ENCODE measurements around the gene SNPH. TPM values are rescaled to one million over a fixed set of nuclear protein-coding genes. Genes with fewer than 3 reads are reported as not detected.

The SNPH gene
- total RNA-seq, 4 donors from 2014 or later: 9.3 to 16.2 (median 13.6) TPM

- Histone ChIP-seq H3K27ac (peak overlapping the region in 2 of 3 donors; percentile 65 to 75), H3K36me3 (no peaks in the 10 kb centered on the region), H3K27me3 (no peaks in the 10 kb centered on the region), H3K9me3 (no peaks in the 10 kb centered on the region), H3K4me3 (replicated peaks in 1 of 3) (peak overlapping the region in 2 of 3 donors; percentile 22 to 75), H3K4me1 (peaks cover 7 to 8% of the 10 kb centered on the region in 2 donors)
- no peak for DNase-seq
- WGBS, 2 donors: 94% methylated on average over 4 of the region's 4 CpGs
- intact Hi-C loops (cut with DNase I): no loop called here
- TF ChIP-seq CTCF (IDR thresholded peaks at IDR 0.05): no peak
- no peak for TF ChIP-seq POLR2A (IDR thresholded peaks at IDR 0.05)
Observed at GRCh38 chr20:1265226-1265915, 723 bp upstream of the SNPH start.

GRCh38 chr20:1265916-1266166 is 253 bp upstream of the SNPH start:
- no peak for DNase-seq
- TF ChIP-seq CTCF (IDR thresholded peaks at IDR 0.05) (no peak), POLR2A (IDR thresholded peaks at IDR 0.05) (no peak)

DNA sequence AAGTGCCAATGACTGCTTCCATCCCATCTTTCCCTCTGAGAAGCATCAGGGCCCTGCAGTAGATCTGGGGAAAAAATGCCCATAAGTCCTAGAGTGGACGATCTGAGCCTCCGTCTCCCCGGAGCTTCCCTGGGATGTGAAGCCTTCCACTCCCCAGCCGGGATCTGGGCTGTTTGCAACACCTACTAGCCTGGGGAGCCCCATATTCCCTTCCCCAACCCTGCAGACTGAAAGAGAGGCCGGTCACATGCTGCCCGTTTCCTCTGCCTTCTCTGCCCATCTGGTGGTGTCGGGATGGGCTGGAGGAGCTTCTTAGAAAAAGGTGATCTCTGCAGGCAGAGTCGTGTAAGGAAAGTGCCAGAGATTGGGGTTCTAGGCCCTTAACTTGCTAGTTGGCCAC is 1.1 kb downstream of the SNPH start:
- TF ChIP-seq POLR2A (IDR thresholded peaks at IDR 0.05): no peak
- TF ChIP-seq CTCF (IDR thresholded peaks at IDR 0.05): no peak
- DNase-seq: no peak
- Histone ChIP-seq H3K9me3 (no peaks in the 10 kb centered on the region), H3K27me3 (no peaks in the 10 kb centered on the region), H3K4me1 (peaks cover 7 to 8% of the 10 kb centered on the region in 2 donors), H3K4me3 (replicated peaks in 1 of 3) (peak overlapping the region in 2 of 3 donors; percentile 75 to 85), H3K27ac (peak overlapping the region in 1 of 3 donors; percentile 65), H3K36me3 (no peaks in the 10 kb centered on the region)
- WGBS, 2 donors: 82 to 87% methylated on average over 8 of the region's 8 CpGs
- intact Hi-C loops (cut with DNase I): no loop called here

More at GRCh38 chr20:1265916-1266166, 253 bp upstream of the SNPH start:
- Histone ChIP-seq H3K4me3 (replicated peaks in 1 of 3) (peak overlapping the region; percentile 22 to 85 (median 75)), H3K4me1 (peaks cover 7 to 8% of the 10 kb centered on the region in 2 donors), H3K27me3 (no peaks in the 10 kb centered on the region), H3K9me3 (no peaks in the 10 kb centered on the region), H3K27ac (peak overlapping the region; percentile 46 to 75 (median 65)), H3K36me3 (no peaks in the 10 kb centered on the region)
- 0 to 3% methylated on average over 10 of the region's 10 CpGs for WGBS, 2 donors
- intact Hi-C loops (cut with DNase I): no loop called here

- intact Hi-C loops (cut with DNase I): no loop called here
- peaks cover 11 to 12% of the 10 kb centered on the region in 2 donors for H3K4me1 ChIP-seq
- 83 to 98% methylated on average over 3 of the region's 3 CpGs for WGBS, 2 donors
- H3K36me3 ChIP-seq: no peaks in the 10 kb centered on the region
- DNase-seq: no peak
- H3K27me3 ChIP-seq: no peaks in the 10 kb centered on the region
- no peak for TF ChIP-seq CTCF (IDR thresholded peaks at IDR 0.05)
- no peak for TF ChIP-seq POLR2A (IDR thresholded peaks at IDR 0.05)
- no peak overlapping the region for H3K4me3 ChIP-seq (replicated peaks in 1 of 3)
- no peaks in the 10 kb centered on the region for H3K9me3 ChIP-seq
- H3K27ac ChIP-seq: no peak overlapping the region
Observed at GRCh38 chr20:1267809-1268374, 1.8 kb downstream of the SNPH start.

DNA sequence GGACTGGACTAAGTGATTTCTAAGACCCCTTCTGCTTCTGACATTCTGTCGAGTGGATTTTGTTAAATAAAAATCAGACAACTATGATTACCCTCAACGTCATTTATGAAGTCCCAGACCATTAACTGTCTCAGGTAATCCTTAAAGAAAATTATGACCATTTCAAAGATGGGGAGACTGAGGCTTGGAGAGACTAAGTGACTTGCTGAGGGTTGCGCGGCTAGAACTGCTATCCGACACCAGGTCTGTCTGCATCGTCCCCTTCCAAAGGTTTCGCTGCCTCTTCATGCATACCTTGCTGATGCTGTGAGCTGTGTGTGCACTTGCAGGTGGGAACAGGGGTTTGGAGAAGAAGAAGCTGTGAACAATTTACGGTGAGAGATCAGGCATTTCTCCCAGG is 3.1 kb downstream of the SNPH start:
- no peak for TF ChIP-seq POLR2A (IDR thresholded peaks at IDR 0.05)
- no peak for TF ChIP-seq CTCF (IDR thresholded peaks at IDR 0.05)
- Histone ChIP-seq H3K36me3 (no peaks in the 10 kb centered on the region), H3K9me3 (no peaks in the 10 kb centered on the region), H3K27ac (no peak overlapping the region), H3K27me3 (no peaks in the 10 kb centered on the region), H3K4me1 (peaks cover 22% of the 10 kb centered on the region in 2 donors), H3K4me3 (replicated peaks in 1 of 3) (no peak overlapping the region)
- DNase-seq: no peak
- intact Hi-C loops (cut with DNase I): no loop called here
- WGBS, 2 donors: 92 to 95% methylated on average over 8 of the region's 8 CpGs
